ENCODE measurements around the gene ZDHHC18.

DNA sequence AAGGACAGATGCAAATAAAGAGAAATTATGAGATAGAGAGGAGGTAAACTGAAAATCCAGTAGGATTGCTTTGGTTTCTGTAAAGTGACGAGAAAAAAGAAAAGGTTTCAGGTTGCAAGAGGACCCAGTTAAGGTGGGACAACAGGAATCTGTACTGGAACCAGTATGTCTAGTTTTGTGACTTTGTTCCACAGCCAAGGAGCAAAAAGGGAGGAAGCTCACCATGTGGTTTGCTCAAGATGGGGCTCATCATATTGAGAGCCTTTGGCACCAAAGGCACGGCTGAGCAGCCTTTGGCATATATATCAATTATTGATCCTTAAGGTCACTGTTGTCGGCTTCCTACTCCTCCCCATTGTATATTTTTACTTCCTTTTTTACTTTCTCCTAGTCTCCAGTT, 1.8 kb upstream of the ZDHHC18 start:
- TF ChIP-seq CTCF (conservative IDR thresholded peaks at IDR 0.05 in 1 of 2, IDR thresholded peaks at IDR 0.05 in 1 of 2; ENCODE audit: extremely low read depth in 1 of 2, insufficient read depth in 1 of 2, low read depth in 1 of 2, low read length in 2 of 2) (no peak), EZH2 (IDR thresholded peaks at IDR 0.05; ENCODE audit: borderline replicate concordance, low read length) (no peak)
